ENCODE measurements around the gene LGALS4.
"Not testable (repeated sequence)": the region's sequence is repeated elsewhere in the genome, so short reads cannot be mapped to it uniquely, and the experiment has no call there.

The LGALS4 gene

DNA sequence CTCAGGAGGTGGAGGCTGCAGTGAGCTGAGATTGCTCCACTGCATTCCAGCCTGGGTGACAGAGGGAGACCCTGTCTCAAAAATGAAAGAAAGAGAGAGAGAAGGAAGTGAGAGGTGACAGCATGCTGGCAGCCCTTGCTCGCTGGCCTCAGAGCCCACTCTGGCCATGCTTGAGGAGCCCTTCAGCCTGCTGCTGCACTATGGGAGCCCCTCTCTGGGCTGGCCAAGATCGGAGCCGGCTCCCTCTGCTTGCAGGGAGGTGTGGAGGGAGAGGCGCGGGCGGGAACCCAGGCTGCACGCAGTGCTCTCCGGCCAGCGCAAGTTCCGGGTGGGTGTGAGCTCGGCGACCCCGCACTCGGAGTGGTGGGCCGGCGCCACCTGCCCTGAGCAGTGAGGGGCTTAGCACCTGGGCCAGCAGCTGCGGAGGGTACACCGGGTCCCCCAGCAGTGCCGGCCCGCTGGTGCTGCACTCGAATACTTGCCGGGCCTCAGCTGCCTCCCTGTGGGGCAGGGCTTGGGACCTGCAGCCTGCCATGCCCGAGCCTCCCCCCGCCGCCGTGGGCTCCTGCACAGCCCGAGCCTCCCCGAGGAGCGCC, 8.6 kb upstream of the LGALS4 start:
- DNase-seq: not testable (repeated sequence)

DNA sequence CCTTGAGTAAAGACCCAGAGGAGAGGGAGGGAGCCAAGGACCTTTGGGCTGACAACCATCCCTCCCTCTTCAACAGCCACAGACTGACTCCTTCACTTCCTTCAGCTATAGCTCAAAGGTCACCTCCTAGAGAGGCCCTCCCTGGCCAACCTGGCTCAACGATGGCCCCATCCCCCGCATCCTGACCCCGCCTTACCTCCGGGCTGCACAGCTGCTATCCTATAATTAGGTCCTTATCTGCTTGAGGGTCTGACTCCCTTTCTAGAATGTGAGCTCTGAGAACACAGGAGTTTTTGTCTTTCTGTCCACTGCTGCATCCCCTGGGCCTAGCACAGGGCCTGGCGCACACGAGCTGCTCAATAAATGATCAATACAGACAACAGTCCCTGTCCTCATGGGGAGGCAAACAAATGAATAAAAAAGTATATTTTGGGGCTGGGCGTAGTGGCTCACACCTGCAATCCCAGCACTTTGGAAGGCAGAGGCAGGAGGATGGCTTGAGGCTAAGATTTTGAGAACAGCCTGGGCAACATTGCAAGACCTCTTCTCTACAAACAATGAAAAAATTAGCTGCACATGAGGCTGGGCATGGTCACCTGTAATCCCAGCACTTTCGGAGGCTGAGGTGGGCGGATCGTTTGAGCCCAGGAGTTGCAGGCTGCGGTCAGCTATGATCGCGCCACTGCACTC, 6.6 kb upstream of the LGALS4 start:
- no peak for DNase-seq

DNA sequence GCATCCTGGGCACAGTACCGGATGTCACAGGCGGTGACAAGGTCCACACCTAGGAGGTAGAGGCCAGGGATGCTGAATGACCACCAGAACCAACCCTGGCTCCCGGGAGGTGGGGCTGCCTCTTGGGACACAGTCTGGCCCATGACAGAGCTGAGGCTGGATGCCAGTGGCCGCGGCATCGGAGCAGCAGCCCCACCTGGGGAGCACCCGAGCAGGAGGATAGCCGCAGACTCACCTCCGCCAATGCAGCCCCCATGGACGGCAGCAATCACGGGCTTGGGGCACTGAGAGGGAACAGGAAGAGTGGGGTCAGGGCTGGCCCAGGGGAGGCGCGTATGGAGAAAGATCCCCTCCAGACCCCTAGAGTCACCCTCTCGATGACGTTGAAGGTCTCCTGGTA, 4.3 kb upstream of the LGALS4 start:
- no peak for DNase-seq

GRCh38 chr19:38816131-38816750, 3.5 kb upstream of the LGALS4 start:
- no peak for DNase-seq

- no peak for DNase-seq
Observed at GRCh38 chr19:38815059-38816001, 2.6 kb upstream of the LGALS4 start.

DNA sequence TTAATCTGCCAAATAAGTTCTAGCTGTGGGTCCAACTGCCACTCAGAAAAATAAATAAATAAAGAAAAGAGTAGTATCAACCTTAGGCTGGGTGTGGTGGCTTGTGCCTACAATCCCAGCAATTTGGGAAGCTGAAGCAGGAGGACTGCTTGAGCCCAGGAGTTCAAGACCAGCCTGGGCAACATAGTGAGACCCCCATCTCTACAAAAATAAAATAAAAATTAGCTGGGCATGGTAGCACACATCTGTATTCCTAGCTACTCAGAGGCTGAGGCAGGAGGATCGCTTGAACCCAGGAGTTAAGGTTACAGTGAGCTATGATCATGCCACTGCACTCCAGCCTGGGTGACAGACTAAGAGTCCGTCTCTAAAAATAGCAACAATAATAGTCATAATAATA, 1.2 kb upstream of the LGALS4 start:
- not testable (repeated sequence) for DNase-seq

DNA sequence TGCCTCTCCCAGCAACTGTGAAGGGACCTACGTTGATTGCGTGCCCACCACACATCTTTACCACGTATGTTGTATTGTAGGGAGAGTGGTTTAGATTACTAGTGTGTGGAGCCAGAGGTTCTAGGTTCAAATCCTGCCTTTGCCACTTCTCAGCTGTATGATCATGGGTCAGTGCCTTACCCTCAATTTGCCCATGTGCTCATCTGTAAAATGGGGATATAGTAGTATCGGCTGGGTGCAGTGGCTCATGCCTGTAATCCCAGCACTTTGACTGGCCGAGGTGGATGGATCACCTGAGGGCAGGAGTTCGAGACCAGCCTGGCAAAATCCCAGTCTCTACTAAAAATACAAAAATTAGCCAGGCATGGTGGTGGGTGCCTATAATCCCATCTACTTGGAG, 578 bp upstream of the LGALS4 start:
- DNase-seq: no peak

GRCh38 chr19:38812009-38812840, 520 bp downstream of the LGALS4 start:
- no peak for DNase-seq

DNA sequence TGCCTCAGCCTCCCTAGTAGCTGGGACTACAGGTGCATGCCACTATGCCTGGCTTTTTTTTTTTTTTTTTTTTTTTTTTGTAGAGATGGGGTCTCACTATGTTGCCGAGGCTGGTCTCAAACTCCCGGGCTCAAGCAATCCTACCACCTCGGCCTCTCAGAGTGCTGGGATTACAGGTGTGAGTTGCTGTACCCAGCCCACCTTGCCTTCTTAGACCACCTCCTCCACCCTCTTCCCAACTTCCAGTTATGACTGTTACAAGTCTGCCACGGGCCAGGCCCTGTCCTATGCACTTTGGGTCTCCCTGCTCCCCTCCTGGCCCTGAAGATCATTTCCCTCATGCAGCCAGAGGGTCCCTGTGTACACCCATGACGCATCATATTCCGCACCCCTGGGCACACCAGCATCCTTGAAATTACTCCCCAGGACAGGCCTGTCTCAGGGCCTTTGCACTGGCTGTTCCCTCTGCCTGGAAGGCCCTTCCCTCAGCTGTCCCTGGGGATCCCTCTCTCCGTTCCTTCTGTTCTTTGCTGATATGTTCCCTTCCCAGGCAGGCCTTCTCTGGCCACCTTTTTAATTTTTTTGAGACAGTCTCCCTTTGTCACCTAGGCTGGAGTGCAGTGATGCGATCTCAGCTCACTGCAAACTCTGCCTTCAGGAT, 3.0 kb downstream of the LGALS4 start:
- no peak for DNase-seq

- no peak for DNase-seq
Observed at GRCh38 chr19:38808741-38809140, 4.0 kb downstream of the LGALS4 start.

DNA sequence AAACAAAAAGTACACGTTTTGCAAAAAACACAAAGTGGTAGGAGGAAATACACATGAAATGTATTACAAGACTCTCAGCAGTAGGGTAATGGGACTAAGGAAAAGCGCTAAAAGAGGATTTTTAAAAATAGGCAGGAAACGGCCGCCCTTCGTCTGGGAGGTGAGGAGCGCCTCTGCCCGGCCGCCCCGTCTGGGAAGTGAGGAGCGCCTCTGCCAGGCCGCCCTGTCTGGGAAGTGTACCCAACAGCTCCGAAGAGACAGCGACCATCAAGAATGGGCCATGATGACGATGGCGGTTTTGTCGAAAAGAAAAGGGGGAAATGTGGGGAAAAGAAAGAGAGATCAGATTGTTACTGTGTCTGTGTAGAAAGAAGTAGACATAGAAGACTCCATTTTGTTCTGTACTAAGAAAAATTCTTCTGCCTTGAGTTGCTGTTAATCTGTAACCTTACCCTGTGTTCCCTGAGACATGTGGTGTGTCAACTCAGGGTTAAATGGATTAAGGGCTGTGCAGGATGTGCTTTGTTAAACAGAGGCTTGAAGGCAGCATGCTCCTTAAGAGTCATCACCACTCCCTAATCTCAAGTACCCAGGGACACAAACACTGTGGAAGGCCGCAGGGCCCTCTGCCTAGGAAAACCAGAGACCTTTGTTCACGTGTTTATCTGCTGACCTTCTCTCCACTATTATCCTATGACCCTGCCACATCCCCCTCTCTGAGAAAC, 5.2 kb downstream of the LGALS4 start:
- not testable (repeated sequence) for DNase-seq

- DNase-seq: no peak
Observed at GRCh38 chr19:38806371-38806770, 6.4 kb downstream of the LGALS4 start.

DNA sequence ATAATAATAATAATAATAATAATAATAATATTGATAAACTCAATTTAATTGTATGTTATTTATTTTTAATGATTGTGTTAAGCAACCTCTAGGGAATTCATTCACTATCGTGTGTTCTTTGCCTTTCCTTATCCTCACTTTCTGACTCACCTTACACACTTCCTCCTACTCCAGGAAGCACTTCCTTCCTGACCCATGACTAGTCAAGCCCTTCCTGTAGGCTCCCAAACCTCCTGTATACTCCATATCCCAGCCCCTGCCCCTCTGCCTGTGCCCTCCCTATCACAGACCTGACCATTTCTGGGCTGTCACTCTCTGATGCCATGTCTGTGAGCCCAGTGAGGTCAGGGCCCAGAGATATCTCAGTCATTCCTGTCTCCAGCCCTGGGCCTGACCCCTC, 7.6 kb downstream of the LGALS4 start:
- DNase-seq: no peak

GRCh38 chr19:38803543-38803942, 9.2 kb downstream of the LGALS4 start:
- no peak for DNase-seq

- no peak for DNase-seq
Observed at GRCh38 chr19:38801359-38802095, 11.2 kb downstream of the LGALS4 start.

DNA sequence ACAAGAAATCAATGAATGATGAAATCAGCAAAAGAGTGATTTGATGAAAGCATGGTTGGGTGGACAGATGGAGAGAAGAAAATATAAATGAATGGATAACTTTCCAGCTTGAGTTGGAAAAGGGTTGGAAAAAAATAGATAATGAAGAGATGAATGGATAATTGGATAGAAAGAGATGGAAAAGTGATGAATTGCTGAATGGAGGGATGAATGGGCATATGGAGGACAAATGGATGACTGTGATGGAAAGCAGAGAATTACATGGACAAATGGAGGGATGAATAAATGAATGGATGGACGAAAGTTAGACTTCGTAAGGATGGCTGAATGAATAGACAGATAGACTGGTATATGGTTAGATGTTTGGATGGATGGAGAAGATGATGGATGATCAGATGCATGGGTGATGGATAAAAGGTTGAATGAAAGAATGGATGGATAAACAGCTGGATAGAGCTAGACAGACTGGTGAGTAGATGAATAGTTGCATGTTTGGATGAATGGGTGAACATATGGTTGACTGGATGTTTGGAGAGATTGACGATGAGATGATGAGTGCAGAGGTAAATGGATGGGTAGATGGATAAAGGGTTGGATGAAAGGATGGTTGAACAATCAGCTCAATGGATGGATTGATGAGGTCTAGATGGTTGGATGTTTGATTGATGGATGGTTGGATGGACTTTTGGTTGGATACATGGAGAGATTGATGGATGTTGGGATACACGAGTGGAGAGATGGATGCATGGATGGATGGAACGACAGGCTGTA, 12.0 kb downstream of the LGALS4 start:
- no peak for DNase-seq

- no peak for DNase-seq
Observed at GRCh38 chr19:38799104-38799503, 13.6 kb downstream of the LGALS4 start.

DNA sequence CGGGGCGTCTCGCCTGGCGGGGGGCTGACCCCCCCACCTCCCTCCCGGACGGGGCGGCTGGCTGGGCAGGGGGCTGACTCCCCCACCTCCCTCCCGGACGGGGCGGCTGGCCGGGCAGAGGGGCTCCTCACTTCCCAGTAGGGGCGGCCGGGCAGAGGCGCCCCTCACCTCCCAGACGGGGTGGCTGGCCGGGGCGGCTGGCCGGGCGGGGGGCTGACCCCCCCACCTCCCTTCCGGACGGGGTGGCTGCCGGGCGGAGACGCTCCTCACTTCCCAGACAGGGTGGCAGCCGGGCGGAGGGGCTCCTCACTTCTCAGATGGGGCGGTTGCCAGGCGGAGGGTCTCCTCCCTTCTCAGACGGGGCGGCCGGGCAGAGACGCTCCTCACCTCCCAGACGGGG, 15.0 kb downstream of the LGALS4 start:
- not testable (repeated sequence) for DNase-seq

DNA sequence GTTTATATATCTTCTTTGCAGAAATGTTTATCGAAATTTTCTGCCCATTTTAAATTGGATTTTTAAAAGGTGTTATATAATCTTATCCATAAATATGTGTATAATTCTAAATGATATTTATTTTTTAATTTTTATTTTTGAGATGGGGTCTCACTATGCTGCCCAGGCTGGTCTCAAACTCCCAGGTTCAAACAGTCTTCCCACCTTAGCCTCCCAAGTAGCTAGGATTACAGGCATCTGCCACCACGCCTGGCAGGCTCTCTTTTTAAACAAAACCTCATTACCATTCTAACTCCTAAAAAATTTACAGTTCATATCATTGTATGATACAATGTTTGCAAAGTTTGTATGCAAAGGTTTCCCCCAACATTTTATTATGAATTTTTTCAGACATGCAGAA, 16.6 kb downstream of the LGALS4 start:
- no peak for DNase-seq
